Kasumi-1 (cell line): ENCODE results near the gene PDE4B.

Experiments used
- DNase-seq, 2 experiments: peaks; one replicate each; lab custom pipeline; 2025; lab: John Stamatoyannopoulos, UW

Gene PDE4B

GRCh38 chr1:66337249-66337648 is 544.6 kb downstream of the PDE4B start:
- no peak for DNase-seq

- DNase-seq, result no peak
Observed at GRCh38 chr1:66339944-66340343, 547.2 kb downstream of the PDE4B start.

- DNase-seq, result no peak
Observed at GRCh38 chr1:66341446-66342089, 548.9 kb downstream of the PDE4B start.

- no peak for DNase-seq
Observed at GRCh38 chr1:66342707-66343106, 550.0 kb downstream of the PDE4B start.

GRCh38 chr1:66343569-66344325 is 551.1 kb downstream of the PDE4B start:
- no peak for DNase-seq

- no peak for DNase-seq
Observed at GRCh38 chr1:66346057-66346795, 553.5 kb downstream of the PDE4B start.

GRCh38 chr1:66346873-66347272 is 554.2 kb downstream of the PDE4B start:
- no peak for DNase-seq

GRCh38 chr1:66348776-66349175 is 556.1 kb downstream of the PDE4B start:
- no peak for DNase-seq

- no peak for DNase-seq
Observed at GRCh38 chr1:66349242-66349641, 556.5 kb downstream of the PDE4B start.

GRCh38 chr1:66350001-66350547 is 557.4 kb downstream of the PDE4B start:
- peak; percentile 80 to 83 for DNase-seq

- no peak for DNase-seq
Observed at GRCh38 chr1:66351478-66351877, 558.8 kb downstream of the PDE4B start.

GRCh38 chr1:66351913-66352312 is 559.2 kb downstream of the PDE4B start:
- no peak for DNase-seq

GRCh38 chr1:66352792-66353191 is 560.1 kb downstream of the PDE4B start:
- no peak for DNase-seq

- DNase-seq, result no peak
Observed at GRCh38 chr1:66353257-66353656, 560.6 kb downstream of the PDE4B start.

- DNase-seq, result no peak
Observed at GRCh38 chr1:66354311-66355201, 561.9 kb downstream of the PDE4B start.

- DNase-seq, result no peak
Observed at GRCh38 chr1:66355756-66356155, 563.1 kb downstream of the PDE4B start.

GRCh38 chr1:66356605-66357004 is 563.9 kb downstream of the PDE4B start:
- DNase-seq, result no peak

- no peak for DNase-seq
Observed at GRCh38 chr1:66357021-66357420, 564.3 kb downstream of the PDE4B start.

GRCh38 chr1:66357478-66358197 is 564.9 kb downstream of the PDE4B start:
- no peak for DNase-seq

- no peak for DNase-seq
Observed at GRCh38 chr1:66359269-66359668, 566.6 kb downstream of the PDE4B start.

GRCh38 chr1:66359815-66360214 is 567.1 kb downstream of the PDE4B start:
- DNase-seq, result no peak
